GM12891 (cell line): ENCODE measurements around the gene CACNA1I.
A peak's percentile ranks its signal among the peaks of the same experiment; 100 is the strongest.

Source experiments
- PAX5 ChIP-seq: IDR thresholded peaks from 2 replicates; pipeline ENCODE4 v1.6.1; 2011; ENCODE audit warnings: low read length, moderate library complexity, mild to moderate bottlenecking; ENCODE audit not compliant: insufficient read depth, severe bottlenecking
- POLR2A ChIP-seq: IDR thresholded peaks from 2 replicates; pipeline ENCODE4 v1.6.1; 2011; ENCODE audit warnings: low read depth, low read length, control low read depth
- POLR2AphosphoS5 ChIP-seq: IDR thresholded peaks from 2 replicates; pipeline ENCODE4 v1.6.1; 2011; ENCODE audit warnings: low read depth, low read length, control low read depth
- SPI1 ChIP-seq: IDR thresholded peaks from 2 replicates; pipeline ENCODE4 v1.6.1; 2011; ENCODE audit warnings: low read depth, low read length, control low read depth
- TAF1 ChIP-seq: IDR thresholded peaks from 2 replicates; pipeline ENCODE4 v1.6.1; 2011; ENCODE audit warnings: low read depth, low read length, control low read depth

DNA sequence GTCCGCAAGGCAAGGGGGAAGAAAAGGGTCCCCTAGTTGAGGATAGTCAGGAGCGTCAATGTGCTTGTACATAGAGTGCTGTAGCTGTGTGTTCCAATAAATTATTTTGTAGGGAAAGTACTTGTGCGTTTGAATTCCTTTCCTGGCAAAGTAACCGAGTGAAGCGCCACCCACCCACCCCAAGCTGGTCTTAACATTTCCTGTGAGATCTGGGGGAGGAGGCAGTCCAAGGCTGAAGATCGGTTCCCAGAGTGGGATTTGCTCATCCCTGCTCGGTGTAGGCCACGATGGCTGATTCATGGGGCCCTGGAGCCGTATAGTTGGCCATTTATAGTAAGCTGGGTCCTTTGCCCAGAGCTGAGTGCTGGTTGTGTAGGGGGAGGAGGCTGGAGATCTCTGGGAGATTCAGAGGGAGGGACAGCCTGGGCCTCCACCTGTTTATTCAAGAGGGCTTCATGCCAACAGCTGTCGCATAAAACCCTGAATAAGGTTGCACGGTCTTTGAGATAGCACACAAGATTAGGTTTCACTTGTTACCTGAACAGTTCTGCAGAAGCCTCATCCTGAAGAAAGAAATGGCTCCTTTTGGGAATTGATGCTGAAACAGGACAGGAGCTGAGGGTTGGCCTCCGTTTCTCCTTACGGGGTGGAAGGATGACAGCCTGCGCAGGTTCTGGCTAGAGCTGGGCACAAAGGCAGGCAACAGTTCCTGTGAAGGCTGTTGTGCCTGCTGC, 47.8 kb upstream of the CACNA1I start:
- 0 out of 2 replicates have a peak, but pooled peaks have one; percentile 55 for TF ChIP-seq TAF1
- TF ChIP-seq POLR2A: peak; percentile 98
- TF ChIP-seq SPI1: no peak
- TF ChIP-seq POLR2AphosphoS5: peak; percentile 98
- no peak for TF ChIP-seq PAX5
